SJCRH30 (cell line): ENCODE measurements around the gene CDK8. TPM values are rescaled to one million over a fixed set of nuclear protein-coding genes. Genes with fewer than 3 reads are reported as not detected.
"Not testable (repeated sequence)": the region's sequence is repeated elsewhere in the genome, so short reads cannot be mapped to it uniquely, and the experiment has no call there.

Experiments
- DNase-seq, 2 experiments: peaks; one replicate each; pipeline ENCODE4 v3.0.0-alpha.2; 2015 to 2020
- H3K27ac ChIP-seq: fragments of 250-450 bp; sonication (Bioruptor Pico); 2 replicates; pipeline ENCODE4 v1.5.1; 2020; ENCODE audit warnings: mild to moderate bottlenecking, moderate library complexity
- H3K27me3 ChIP-seq: fragments of 250-450 bp; sonication (Bioruptor Pico); 2 replicates; pipeline ENCODE4 v1.5.1; 2020; ENCODE audit warnings: mild to moderate bottlenecking, moderate library complexity
- H3K36me3 ChIP-seq: fragments of 250-450 bp; sonication (Bioruptor Pico); 2 replicates; pipeline ENCODE4 v1.5.1; 2020; ENCODE audit warnings: mild to moderate bottlenecking, moderate library complexity
- H3K4me1 ChIP-seq: fragments of 250-450 bp; sonication (Bioruptor Pico); 2 replicates; pipeline ENCODE4 v1.5.1; 2020; ENCODE audit warnings: mild to moderate bottlenecking, moderate library complexity
- H3K4me3 ChIP-seq: fragments of 250-450 bp; sonication (Bioruptor Pico); 2 replicates; pipeline ENCODE4 v1.5.1; 2020; ENCODE audit warnings: mild to moderate bottlenecking, moderate library complexity
- H3K9me3 ChIP-seq: fragments of 250-450 bp; sonication (Bioruptor Pico); replicated peaks from 2 replicates; pipeline ENCODE4 v1.5.1; 2020; ENCODE audit warnings: mild to moderate bottlenecking, moderate library complexity
- total RNA-seq: library from RNA; depleted of rRNA; stranded (reverse); fragments of >200 nt; shearing (Covaris generic); gene quantifications from 2 replicates; pipeline ENCODE4 v1.2.3, GENCODE V29; 2014

CDK8 gene
- total RNA-seq, 1 experiment from 2014 or later = 74.5 TPM

DNA sequence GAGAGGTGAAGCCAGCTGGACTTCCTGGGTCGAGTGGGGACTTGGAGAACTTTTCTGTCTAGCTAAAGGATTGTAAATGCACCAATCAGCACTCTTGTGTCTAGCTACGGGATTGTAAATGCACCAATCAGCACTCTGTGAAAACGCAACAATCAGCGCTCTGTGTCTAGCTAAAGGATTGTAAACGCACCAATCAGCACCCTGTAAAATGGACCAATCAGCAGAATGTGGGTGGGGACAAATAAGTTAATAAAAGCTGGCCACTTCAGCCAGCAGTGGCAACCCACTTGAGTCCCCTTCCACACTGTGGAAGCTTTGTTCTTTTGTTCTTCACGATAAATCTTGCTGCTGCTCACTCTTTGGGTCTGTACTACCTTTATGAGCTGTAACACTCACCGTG is 58.1 kb downstream of the CDK8 start:
- not testable (repeated sequence) for DNase-seq, H3K4me1 ChIP-seq, H3K4me3 ChIP-seq, H3K9me3 ChIP-seq, H3K36me3 ChIP-seq, H3K27me3 ChIP-seq, H3K27ac ChIP-seq

DNA sequence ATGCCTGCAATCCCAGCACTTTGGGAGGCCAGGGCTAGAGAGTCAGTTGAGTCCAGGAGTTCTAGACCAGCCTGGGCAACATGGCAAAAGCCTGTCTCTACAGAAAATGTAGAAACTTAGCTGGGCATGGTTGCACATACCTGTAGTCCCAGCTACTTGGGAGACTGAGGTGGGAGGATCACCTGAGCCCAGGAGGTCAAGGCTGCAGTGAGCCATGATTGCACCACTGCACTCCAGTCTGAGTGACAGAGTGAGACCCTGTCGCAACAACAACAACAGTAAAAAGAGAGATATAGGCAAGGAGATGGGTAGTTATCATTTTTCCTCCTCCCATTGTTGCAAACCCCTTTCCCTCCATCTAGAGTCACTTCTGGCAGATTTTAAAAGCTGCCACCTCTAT is 62.2 kb downstream of the CDK8 start:
- H3K27ac ChIP-seq, H3K4me1 ChIP-seq, H3K9me3 ChIP-seq, H3K36me3 ChIP-seq, H3K27me3 ChIP-seq, DNase-seq, H3K4me3 ChIP-seq: not testable (repeated sequence)

DNA sequence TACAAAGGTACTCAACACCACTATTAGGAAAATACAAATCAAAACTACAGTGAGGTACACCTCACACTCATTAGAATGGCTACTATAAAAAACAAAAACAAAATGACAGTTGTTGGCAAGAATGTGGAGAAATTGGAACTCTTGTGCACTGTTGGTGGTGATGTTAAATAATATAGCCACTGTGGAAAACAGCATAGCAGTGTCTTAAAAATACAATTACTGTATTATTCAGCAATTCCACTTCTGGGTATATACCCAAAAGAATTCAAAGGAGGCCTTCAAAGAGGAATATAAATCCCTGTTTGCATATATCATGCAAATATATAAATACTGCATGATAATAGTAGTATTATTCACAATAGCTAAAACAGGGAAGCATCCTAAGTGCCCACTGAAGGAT is 66.8 kb downstream of the CDK8 start:
- Histone ChIP-seq H3K4me3 (no peak overlapping the region), H3K27ac (no peak overlapping the region), H3K4me1 (no peaks in the 10 kb centered on the region), H3K36me3 (no peaks in the 10 kb centered on the region), H3K27me3 (no peaks in the 10 kb centered on the region), H3K9me3 (no peaks in the 10 kb centered on the region; the same call in 1 of the 2 replicates)
- DNase-seq = no peak

DNA sequence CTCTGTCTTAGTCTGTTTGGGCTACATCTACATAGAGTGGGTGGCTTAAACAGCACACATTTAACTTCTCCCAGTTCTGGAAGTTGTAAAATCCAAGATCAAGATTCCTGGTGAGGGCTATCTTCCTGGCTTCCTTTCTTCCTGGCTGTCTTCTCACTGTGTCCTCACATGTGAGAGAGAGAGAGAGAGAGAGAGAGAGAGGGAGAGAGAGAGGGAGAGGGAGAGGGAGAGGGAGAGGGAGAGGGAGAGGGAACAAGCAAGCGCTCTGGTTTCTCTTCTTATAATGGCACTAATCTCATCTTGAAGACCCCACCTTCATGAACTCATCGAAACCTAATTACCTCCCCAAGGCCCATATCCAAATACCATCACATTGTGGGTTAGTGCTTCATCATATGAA is 69.2 kb downstream of the CDK8 start:
- Histone ChIP-seq H3K4me3 (no peak overlapping the region), H3K9me3 (no peaks in the 10 kb centered on the region; the same call in 1 of the 2 replicates), H3K36me3 (no peaks in the 10 kb centered on the region), H3K4me1 (no peaks in the 10 kb centered on the region), H3K27ac (no peak overlapping the region), H3K27me3 (no peaks in the 10 kb centered on the region)
- DNase-seq = no peak

DNA sequence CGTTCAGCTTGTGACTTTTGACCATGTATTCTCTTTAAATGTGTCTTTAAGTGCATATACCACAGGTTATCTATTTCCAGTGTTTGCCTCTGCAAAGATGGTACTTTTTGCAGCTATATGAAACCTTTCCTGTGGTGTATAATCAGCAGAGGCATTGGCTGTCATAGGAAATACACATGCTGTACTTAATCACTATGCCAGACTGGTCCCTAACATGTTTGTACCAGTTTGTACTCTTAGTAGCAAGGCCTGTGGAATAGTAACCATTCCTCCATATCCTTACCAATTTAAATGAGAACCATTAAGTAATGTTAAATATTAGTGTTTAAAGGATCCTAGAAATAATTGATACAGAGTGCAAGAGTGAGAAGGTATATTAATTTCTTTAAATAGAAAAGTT is 69.8 kb downstream of the CDK8 start:
- Histone ChIP-seq H3K36me3 (no peaks in the 10 kb centered on the region), H3K27ac (no peak overlapping the region), H3K27me3 (no peaks in the 10 kb centered on the region), H3K4me1 (no peaks in the 10 kb centered on the region), H3K4me3 (no peak overlapping the region), H3K9me3 (no peaks in the 10 kb centered on the region; the same call in 1 of the 2 replicates)
- no peak for DNase-seq

DNA sequence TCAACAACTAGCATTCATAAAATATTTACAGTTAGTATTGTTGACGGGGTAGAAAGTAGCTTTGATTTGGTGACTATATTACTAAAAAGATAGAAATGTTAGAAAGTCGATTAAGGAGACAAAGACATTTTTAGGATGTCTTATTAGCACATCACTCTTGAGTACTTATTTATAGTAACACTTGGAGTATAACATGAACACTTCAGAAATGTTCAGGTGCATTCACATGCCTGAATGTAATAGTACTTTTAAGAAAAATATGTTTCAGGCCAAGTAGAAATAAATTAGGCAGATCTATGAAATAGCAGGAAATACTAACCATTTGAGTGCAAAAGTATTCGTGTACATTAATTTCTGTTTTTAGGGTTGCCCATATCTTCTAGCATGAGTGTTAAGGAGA is 70.4 kb downstream of the CDK8 start:
- no peak overlapping the region for H3K4me3 ChIP-seq
- H3K36me3 ChIP-seq = no peaks in the 10 kb centered on the region
- no peaks in the 10 kb centered on the region; the same call in 1 of the 2 replicates for H3K9me3 ChIP-seq
- no peaks in the 10 kb centered on the region for H3K27me3 ChIP-seq
- DNase-seq = no peak
- no peaks in the 10 kb centered on the region for H3K4me1 ChIP-seq
- no peak overlapping the region for H3K27ac ChIP-seq

DNA sequence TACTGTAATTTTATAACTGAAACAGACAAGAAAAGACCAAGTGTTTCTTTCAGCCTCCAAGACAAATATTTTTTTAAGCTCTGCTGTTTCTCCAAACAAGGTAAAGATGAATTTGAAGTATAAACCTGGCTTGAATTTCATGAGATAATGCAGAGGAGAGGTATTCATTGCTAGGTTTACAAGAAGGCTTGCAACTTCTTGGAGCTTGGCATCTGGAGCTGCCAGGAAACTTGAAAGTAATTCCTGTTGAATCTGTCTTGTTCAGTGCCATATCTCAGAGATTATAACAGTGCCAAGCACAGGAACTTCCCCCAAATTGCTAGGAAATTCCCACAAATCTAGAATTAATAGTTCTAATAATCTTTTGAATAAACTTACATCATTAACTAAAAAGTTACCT is 70.9 kb downstream of the CDK8 start:
- no peaks in the 10 kb centered on the region for H3K36me3 ChIP-seq
- no peaks in the 10 kb centered on the region for H3K27me3 ChIP-seq
- no peaks in the 10 kb centered on the region; the same call in 1 of the 2 replicates for H3K9me3 ChIP-seq
- no peaks in the 10 kb centered on the region for H3K4me1 ChIP-seq
- no peak overlapping the region for H3K4me3 ChIP-seq
- no peak overlapping the region for H3K27ac ChIP-seq
- DNase-seq = no peak

DNA sequence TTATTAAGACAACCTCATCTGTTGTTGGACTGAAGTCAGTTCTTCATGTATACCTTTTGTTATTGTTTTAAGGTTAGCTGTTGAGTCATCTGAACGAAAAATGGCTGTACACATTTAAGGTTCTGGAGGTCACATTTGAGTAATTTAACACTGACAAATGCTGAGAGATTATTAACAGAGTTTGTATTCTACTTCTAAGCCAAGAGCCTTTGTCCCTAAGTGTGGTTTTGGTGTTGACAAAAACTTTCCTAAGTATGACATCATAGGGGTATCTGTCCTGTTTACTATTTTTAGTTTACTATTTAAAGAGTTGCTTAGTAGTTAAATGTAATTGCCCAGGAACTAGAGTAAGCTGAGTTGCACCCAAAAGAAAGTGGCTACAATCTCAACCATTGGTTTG is 71.9 kb downstream of the CDK8 start:
- Histone ChIP-seq H3K27me3 (no peaks in the 10 kb centered on the region), H3K4me3 (no peak overlapping the region), H3K4me1 (no peaks in the 10 kb centered on the region; the same call in 1 of the 2 replicates), H3K36me3 (no peaks in the 10 kb centered on the region), H3K27ac (no peak overlapping the region), H3K9me3 (no peaks in the 10 kb centered on the region)
- no peak for DNase-seq

DNA sequence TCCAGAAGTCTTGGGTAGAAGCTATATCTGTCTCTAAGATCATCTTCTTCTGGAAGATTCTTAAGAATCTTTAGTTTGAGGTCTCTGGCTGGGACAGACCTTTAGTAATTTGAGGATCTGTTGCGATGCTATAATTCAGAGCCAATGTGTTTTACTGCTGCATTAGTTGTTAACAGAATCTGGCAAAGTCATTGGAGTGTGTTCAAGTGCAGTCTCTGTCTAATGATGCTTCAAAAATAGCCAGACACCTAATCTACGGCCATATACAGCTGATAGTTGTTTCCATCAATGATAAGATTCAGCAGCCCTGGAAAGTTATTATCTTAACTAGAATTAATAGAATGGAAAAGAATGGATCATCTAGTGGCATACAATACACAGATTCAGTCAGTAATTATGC is 72.6 kb downstream of the CDK8 start:
- H3K4me3 ChIP-seq = no peak overlapping the region
- no peaks in the 10 kb centered on the region; the same call in 1 of the 2 replicates for H3K4me1 ChIP-seq
- H3K27ac ChIP-seq = no peak overlapping the region
- no peaks in the 10 kb centered on the region for H3K27me3 ChIP-seq
- no peaks in the 10 kb centered on the region for H3K9me3 ChIP-seq
- DNase-seq = no peak
- H3K36me3 ChIP-seq = no peaks in the 10 kb centered on the region

DNA sequence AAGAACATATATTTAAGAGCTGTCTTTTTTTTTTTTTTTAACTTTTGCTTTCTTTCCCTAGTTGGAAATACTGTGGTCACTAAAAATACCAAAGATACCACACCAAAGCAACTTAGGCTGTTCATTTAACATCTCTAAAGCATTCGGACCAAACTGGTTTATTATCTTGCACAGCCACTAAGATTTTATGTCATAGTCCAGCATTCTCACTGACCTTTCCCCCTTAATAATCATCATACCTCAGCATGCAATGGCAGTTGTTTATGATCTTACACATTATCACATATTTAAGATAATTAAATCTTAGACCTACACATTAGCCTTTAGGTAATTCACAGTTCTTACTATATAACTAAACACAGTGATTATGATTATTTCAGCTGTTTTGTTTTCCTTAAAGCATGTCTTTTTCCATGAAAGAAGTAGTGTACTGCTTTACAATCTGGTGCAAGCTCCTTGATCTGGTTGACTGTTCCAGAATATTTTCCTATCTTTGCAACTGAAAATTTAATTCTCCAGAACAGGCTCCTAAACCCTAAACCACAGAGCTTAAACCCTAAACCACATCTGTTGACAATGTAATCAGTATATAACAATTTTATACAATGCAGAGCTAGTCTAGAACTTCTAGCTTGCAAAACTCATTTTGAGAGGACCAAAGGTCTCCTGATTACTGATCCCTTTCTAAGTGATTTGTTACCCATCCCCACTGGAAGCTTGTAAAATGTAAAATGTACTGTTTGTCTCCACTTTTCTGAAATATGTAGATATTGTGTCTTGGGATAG is 74.2 kb downstream of the CDK8 start:
- Histone ChIP-seq H3K9me3 (no peaks in the 10 kb centered on the region), H3K36me3 (no peaks in the 10 kb centered on the region), H3K4me3 (no peak overlapping the region), H3K27ac (no peak overlapping the region), H3K27me3 (no peaks in the 10 kb centered on the region), H3K4me1 (no peaks in the 10 kb centered on the region; the same call in 1 of the 2 replicates)
- DNase-seq = no peak

DNA sequence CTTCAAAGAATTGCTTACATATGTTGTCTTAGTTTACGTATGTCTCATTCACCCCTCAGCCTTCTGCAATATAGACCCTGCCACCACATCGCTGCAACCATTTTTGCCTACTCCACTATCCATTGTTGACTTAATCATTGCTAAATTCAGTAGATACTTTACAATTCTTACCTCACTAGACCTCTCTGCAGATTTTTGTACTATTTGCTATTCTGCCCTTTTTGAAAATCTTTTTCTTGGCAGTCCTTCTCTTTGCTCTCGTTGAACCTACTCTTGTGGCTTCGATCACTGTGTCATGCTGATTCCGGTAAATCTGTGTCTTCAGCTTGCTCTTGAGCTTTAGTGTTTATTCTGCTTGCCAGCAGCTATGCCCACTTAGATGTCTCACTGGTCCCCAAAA is 81.2 kb downstream of the CDK8 start:
- Histone ChIP-seq H3K27ac (no peak overlapping the region), H3K27me3 (no peaks in the 10 kb centered on the region), H3K4me1 (no peaks in the 10 kb centered on the region; the same call in 1 of the 2 replicates), H3K9me3 (no peaks in the 10 kb centered on the region), H3K4me3 (no peak overlapping the region), H3K36me3 (no peaks in the 10 kb centered on the region; the same call in 1 of the 2 replicates)
- DNase-seq = no peak

DNA sequence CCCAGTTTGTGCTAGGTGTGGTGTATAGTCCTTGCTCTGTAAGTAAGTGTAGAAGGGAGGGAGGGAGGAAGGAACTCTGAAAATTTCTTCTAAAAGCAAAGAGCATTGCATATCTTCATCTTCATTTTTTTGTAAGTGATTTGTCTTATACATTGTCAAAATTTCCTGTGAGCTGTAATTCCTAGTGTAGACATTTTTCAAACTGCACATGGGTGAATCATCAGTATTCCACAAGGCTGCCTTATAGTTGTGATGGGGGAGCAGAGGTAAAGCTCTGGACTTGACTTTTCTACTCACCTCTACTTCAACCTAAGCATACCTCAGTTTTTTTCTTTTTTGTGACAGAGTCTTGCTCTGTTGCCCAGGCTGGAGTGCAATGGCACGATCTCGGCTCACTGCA is 86.9 kb downstream of the CDK8 start:
- no peak for DNase-seq
- H3K27me3 ChIP-seq = no peaks in the 10 kb centered on the region
- peaks cover 5% of the 10 kb centered on the region; the same call in 1 of the 2 replicates for H3K36me3 ChIP-seq
- no peaks in the 10 kb centered on the region for H3K4me1 ChIP-seq
- no peak overlapping the region for H3K27ac ChIP-seq
- H3K9me3 ChIP-seq = no peaks in the 10 kb centered on the region
- no peak overlapping the region for H3K4me3 ChIP-seq

DNA sequence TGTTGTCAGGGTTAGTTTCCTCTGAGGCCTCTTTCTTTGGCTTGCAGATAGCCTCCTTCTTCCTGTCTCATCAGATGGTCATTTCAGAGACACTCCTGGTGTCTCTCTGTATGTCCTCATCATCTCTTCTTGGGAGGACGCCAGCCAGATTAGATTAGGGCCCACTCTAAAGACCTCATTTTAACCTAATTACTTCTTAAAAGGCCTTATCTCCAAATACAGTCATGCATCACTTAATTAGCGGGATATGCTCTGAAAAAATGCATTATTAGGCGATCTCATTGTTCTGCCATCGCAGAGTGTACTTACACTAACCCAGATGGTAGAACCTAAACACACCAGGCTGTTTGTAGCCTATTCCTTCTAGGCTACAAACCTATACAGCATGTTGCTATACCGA is 89.0 kb downstream of the CDK8 start:
- Histone ChIP-seq H3K9me3 (no peaks in the 10 kb centered on the region), H3K4me1 (no peaks in the 10 kb centered on the region), H3K36me3 (peaks cover 5% of the 10 kb centered on the region; the same call in 1 of the 2 replicates), H3K4me3 (no peak overlapping the region), H3K27me3 (no peaks in the 10 kb centered on the region), H3K27ac (no peak overlapping the region)
- DNase-seq = no peak

DNA sequence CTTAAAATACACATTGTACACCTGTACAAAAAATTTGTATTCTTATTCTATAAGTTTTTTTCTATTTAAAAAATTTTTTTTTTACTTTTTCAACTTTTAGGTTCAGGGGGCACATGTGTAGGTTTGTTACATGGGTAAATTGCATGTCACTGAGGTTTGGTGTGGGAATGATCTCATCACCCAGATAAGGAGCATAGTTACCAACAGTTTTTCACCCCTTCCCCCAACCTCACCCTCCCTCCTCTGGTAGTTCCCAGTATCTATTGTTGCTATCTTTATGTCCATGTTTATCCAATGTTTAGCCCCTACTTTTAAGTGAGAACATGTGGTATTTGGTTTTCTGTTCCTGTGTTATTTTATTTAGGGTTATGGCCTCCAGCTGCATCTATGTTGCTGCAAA is 89.9 kb downstream of the CDK8 start:
- H3K9me3 ChIP-seq = no peaks in the 10 kb centered on the region
- no peak for DNase-seq
- H3K27ac ChIP-seq = no peak overlapping the region
- H3K4me3 ChIP-seq = no peak overlapping the region
- H3K4me1 ChIP-seq = no peaks in the 10 kb centered on the region
- peaks cover 6% of the 10 kb centered on the region; the same call in 1 of the 2 replicates for H3K36me3 ChIP-seq
- H3K27me3 ChIP-seq = no peaks in the 10 kb centered on the region

DNA sequence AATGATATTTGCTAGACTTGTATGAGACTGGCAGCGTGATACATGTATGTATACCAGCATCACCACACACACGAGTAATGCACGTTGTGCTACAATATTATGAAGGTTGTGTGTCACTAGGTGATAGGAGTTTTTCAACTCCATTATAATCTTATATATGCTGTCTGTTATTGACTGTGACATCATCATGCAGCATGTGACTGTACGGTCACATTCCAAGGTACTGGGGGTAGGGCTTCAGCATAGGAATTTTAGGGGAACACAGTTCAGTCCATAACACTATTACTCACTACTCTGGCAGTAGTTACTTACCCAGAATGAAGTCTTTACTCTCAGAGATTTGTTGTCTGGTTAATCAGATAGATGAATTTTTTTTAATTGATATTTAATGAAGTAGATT is 91.1 kb downstream of the CDK8 start:
- H3K36me3 ChIP-seq = peaks cover 9% of the 10 kb centered on the region; the same call in 1 of the 2 replicates
- no peak overlapping the region for H3K27ac ChIP-seq
- H3K9me3 ChIP-seq = no peaks in the 10 kb centered on the region
- no peak overlapping the region for H3K4me3 ChIP-seq
- no peak for DNase-seq
- H3K27me3 ChIP-seq = no peaks in the 10 kb centered on the region
- H3K4me1 ChIP-seq = no peaks in the 10 kb centered on the region

DNA sequence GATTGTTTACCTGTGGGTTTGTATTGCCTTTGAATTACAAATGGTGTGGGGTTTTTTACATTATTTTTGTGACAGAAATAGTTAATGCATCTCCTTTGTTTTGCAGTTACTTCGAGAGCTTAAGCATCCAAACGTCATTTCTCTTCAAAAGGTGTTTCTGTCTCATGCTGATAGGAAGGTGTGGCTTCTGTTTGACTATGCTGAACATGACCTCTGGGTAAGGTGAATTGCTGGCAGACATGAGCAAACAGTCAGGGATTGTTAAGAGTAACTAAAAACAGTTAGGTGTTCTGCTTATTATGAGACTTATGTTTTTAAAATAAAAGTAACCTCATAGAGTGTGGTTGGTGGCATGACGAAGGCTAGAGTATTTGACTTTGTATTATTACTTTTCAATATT is 95.0 kb downstream of the CDK8 start:
- Histone ChIP-seq H3K36me3 (peaks cover 11% of the 10 kb centered on the region), H3K4me1 (no peaks in the 10 kb centered on the region), H3K27ac (no peak overlapping the region), H3K4me3 (no peak overlapping the region), H3K9me3 (no peaks in the 10 kb centered on the region), H3K27me3 (no peaks in the 10 kb centered on the region)
- no peak for DNase-seq
